Measurements from ENCODE around the gene CDKN2D. TPM values are rescaled to one million over a fixed set of nuclear protein-coding genes. Genes with fewer than 3 reads are reported as not detected.

Gene CDKN2D
- total RNA-seq, 1 donor from 2014 or later: 10.5 TPM

DNA sequence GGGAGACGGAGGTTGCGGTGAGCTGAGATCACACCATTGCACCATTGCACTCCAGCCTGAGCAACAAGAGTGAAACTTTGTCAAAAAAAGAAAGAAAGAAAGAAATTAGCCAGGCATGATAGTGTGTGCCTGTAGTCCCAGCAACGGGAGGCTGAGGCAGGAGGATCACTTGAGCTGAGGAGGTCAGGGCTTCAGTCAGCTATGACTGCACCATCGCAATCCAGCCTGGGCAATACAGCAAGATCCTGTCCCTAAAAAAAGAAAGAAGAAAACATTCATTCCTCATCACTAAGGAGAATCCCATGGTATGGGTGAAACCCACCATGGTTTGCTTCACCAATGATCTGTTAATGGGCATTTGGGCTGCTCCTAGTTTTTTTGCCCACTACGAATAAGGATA is 31.4 kb upstream of the CDKN2D start:
- H3K9me3 ChIP-seq: no peaks in the 10 kb centered on the region
- no peak for TF ChIP-seq CTCF (IDR thresholded peaks at IDR 0.05)
- ATAC-seq (no peak), DNase-seq (no peak)
- H3K36me3 ChIP-seq: no peaks in the 10 kb centered on the region
- H3K27me3 ChIP-seq: no peaks in the 10 kb centered on the region
- intact Hi-C loops (cut with DNase I): no loop called here
- H3K4me1 ChIP-seq: peaks cover 45% of the 10 kb centered on the region
- no peak overlapping the region for H3K27ac ChIP-seq
- H3K4me3 ChIP-seq: no peak overlapping the region

GRCh38 chr19:10593820-10594637 is 25.2 kb upstream of the CDKN2D start:
- no peak for TF ChIP-seq CTCF (IDR thresholded peaks at IDR 0.05)
- Histone ChIP-seq H3K36me3 (no peaks in the 10 kb centered on the region), H3K27ac (peak overlapping the region; percentile 65)

GRCh38 chr19:10593148-10593547 is 24.4 kb upstream of the CDKN2D start:
- Histone ChIP-seq H3K9me3 (no peaks in the 10 kb centered on the region), H3K27ac (peak overlapping the region; percentile 65), H3K36me3 (no peaks in the 10 kb centered on the region), H3K4me3 (no peak overlapping the region), H3K27me3 (no peaks in the 10 kb centered on the region), H3K4me1 (peaks cover 30% of the 10 kb centered on the region)
- no peak for TF ChIP-seq CTCF (IDR thresholded peaks at IDR 0.05)
- intact Hi-C loops (cut with DNase I): no loop called here
- ATAC-seq: no peak
- no peak for DNase-seq

More at GRCh38 chr19:10593820-10594637, 25.2 kb upstream of the CDKN2D start:
- H3K27me3 ChIP-seq: no peaks in the 10 kb centered on the region
- DNase-seq: peak; percentile 69
- no peaks in the 10 kb centered on the region for H3K9me3 ChIP-seq
- peaks cover 30% of the 10 kb centered on the region for H3K4me1 ChIP-seq
- no peak overlapping the region for H3K4me3 ChIP-seq
- intact Hi-C loops (cut with DNase I): no loop called here
- peak; percentile 58 for ATAC-seq

GRCh38 chr19:10587839-10588150 is 19.0 kb upstream of the CDKN2D start:
- no peak for TF ChIP-seq CTCF (IDR thresholded peaks at IDR 0.05)
- DNase-seq: no peak
- Histone ChIP-seq H3K9me3 (no peaks in the 10 kb centered on the region), H3K4me3 (no peak overlapping the region), H3K27me3 (peaks cover 6% of the 10 kb centered on the region), H3K36me3 (no peaks in the 10 kb centered on the region), H3K27ac (no peak overlapping the region), H3K4me1 (no peaks in the 10 kb centered on the region)
- intact Hi-C loops (cut with DNase I): no loop called here
- no peak for ATAC-seq

DNA sequence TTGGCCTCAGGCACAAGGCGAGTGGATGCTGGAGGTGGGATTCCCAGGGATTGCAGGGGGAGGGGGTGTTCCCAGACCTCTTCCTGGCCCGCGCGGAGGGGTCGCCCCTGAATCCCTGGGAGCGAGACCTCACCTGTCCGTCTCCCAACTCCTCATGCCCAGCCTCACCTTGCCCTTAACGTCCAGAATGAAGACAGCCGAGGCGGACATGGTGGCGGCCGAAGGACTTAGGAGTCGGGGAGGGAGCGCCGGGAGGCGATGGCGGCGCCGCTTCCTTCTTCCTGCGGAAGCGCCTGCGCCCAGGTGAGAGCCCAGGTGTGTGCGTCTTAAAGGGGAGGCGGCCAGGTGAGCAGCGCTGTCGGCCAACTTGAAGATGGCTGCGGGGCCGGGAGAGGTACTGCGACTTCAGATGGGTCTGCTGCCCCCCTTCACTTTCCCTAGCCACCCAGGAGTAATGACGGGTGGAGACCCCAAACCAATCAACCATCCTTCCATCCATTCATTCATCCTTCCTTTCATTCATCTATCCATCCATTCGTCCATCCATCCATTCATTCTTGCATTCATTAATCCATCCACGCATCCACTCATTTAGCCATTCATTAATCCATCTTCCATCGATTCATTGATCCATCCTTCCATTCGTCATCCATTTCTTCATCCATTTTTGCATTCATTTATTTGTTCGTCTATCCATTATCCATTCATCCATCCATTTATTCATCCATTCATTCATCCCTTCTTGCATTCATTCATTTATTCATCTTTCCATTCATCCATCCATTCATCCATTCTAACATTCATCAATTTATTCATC is 18.5 kb upstream of the CDKN2D start, which contains the start of gene AP1M2:
AP1M2 (minus strand) TSS at position 291 of the 817 bp plus-strand sequence; CDS start at position 210, 81 bp downstream.
- H3K36me3 ChIP-seq: no peaks in the 10 kb centered on the region
- peak within 1 kb of the TSS; percentile 47 for H3K4me3 ChIP-seq
- no peaks in the 10 kb centered on the region for H3K9me3 ChIP-seq
- intact Hi-C loops (cut with DNase I): no loop called here
- ATAC-seq (peak; percentile 91), DNase-seq (peak; percentile 85)
- no peak for TF ChIP-seq CTCF (IDR thresholded peaks at IDR 0.05)
- no peaks in the 10 kb centered on the region for H3K4me1 ChIP-seq
- H3K27ac ChIP-seq: no peak within 1 kb of the TSS
- peaks cover 6% of the 10 kb centered on the region for H3K27me3 ChIP-seq
